Kidney (tissue), 14 donors: ENCODE measurements around the gene LDLRAP1. TPM values are rescaled to one million over a fixed set of nuclear protein-coding genes. Genes with fewer than 3 reads are reported as not detected.

ENCODE experiments used
- DNase-seq, 5 donors: peaks; one replicate each; pipeline ENCODE4 v3.0.0-alpha.2; 2013 to 2020
- FAIRE-seq: peaks from 2 replicates; lab custom pipeline; 2012; peaks lifted over from hg19 to GRCh38; lab: Jason Lieb, UNC
- H3K27ac ChIP-seq, 2 donors: one replicate each; pipeline ENCODE4 v1.7.0; 2013; ENCODE audit warnings: low read depth in 2 of 2, low read length in 2 of 2, inconsistent platforms in 1 of 2
- H3K27me3 ChIP-seq: one replicate; pipeline ENCODE4 v1.7.1; 2013; ENCODE audit warnings: low read length, inconsistent platforms; ENCODE audit not compliant: control insufficient read depth, insufficient read depth
- H3K36me3 ChIP-seq, 3 donors: one replicate each; pipeline versions ENCODE4 v1.7.0 to v1.7.1; 2013; ENCODE audit warnings: low read length in 3 of 3, control low read depth in 1 of 3, inconsistent platforms in 1 of 3; ENCODE audit not compliant: insufficient read depth in 3 of 3, control insufficient read depth in 2 of 3
- H3K4me1 ChIP-seq, 3 donors: one replicate each; pipeline versions ENCODE4 v1.7.0 to v1.7.1; 2013; ENCODE audit warnings: low read length in 3 of 3, inconsistent platforms in 1 of 3, low read depth in 1 of 3; ENCODE audit not compliant: control insufficient read depth in 2 of 3, insufficient read depth in 2 of 3
- H3K4me3 ChIP-seq, 3 donors: one replicate each; pipeline versions ENCODE4 v1.7.0 to v1.8.1; 2013; ENCODE audit warnings: low read length in 3 of 3, control low read depth in 1 of 3, inconsistent platforms in 1 of 3
- H3K9ac ChIP-seq, 3 donors: one replicate each; pipeline versions ENCODE4 v1.7.0 to v1.7.1; 2013; ENCODE audit warnings: low read length in 3 of 3, control low read depth in 1 of 3, inconsistent platforms in 1 of 3
- H3K9me3 ChIP-seq, 3 donors: one replicate each; pipeline versions ENCODE4 v1.7.0 to v1.7.1; 2013; ENCODE audit warnings: low read length in 3 of 3, control low read depth in 1 of 3, inconsistent platforms in 1 of 3; ENCODE audit not compliant: control insufficient read depth in 2 of 3, insufficient read depth in 1 of 3
- intact Hi-C: fragments of 100-400 bp; cut with DNase I; formaldehyde crosslinking; loops from one replicate; pipeline ENCODE4 v1.11.1; 2022
- polyA plus RNA-seq: library from polyadenylated mRNA; stranded (reverse); fragments of 350-450 nt; fragmentation: Illumina TruSeq; extraction: RNeasy Lipid Tissue Mini Kit (QIAGEN cat#74804); gene quantifications from one replicate; pipeline ENCODE4 v1.2.3, GENCODE V29; 2014; ENCODE audit warnings: low read depth, low replicate concordance; ENCODE audit not compliant: insufficient read depth
- total RNA-seq: library from RNA; stranded (reverse); fragmentation: NEBNext Ultra II Directional; extraction: Animal tissue kit (Norgen Biotek cat#: 25700); gene quantifications from one replicate; pipeline ENCODE4 v1.2.1, GENCODE V29; 2021
- TF ChIP-seq, protein P1 (sequence below): IDR thresholded peaks from 3 replicates; pipeline ENCODE4 v1.5.1; 2012; ENCODE audit warnings: mild to moderate bottlenecking, moderate library complexity, borderline replicate concordance; ENCODE audit not compliant: insufficient read depth; ENCODE audit errors: extremely low read depth
- donor health status: control.
- donor health status: control.
- donor health status: control.
- donor health status: control.
- donor health status: control.
- donor health status: DM: yes; HTN: yes; CAD: no.
- donor health status: Normal renal cell carcinoma (clear cell type).

Gene LDLRAP1
- total and polyA plus RNA-seq, 2 donors from 2014 or later = 14.4 to 26.2 TPM

DNA sequence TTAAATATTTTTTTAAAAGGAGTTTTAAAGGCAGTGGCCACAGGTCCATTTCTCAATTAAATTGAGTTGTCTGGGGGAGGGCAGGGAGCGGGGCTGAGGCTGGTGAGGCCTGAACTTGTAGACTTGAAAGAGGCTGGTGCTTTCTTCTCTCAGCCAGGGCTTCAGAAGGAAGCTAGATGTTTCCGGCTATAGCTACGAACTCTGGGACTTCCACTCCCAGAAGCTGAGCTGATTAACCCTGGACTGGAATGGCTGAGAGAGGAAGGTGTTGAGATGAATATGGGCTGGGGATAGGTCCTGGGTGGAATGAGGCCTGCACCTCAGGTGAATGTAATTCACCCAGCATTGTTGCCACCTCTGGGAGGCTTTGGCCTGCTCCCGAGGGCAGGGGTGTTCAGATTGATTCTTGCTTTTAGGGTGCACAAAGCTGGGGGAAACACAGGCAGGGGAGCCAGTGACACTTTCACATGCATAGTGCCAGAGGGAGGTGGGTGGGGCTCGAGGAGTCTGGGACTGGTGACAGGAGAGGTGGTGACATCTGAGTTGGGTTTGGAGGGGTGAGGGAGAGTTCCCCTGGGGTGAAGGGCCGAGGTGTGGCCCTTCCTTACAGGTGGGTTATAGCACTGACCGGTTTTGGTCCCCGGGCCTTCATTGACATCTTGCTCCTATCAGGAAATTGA lies 18.2 kb downstream of the LDLRAP1 start:
- Histone ChIP-seq H3K4me3 (no peak overlapping the region), H3K4me1 (peaks cover 0 to 21% (median 0%) of the 10 kb centered on the region in 3 donors), H3K36me3 (peaks cover 0 to 18% (median 6%) of the 10 kb centered on the region in 3 donors), H3K27ac (no peak overlapping the region), H3K9me3 (no peaks in the 10 kb centered on the region), H3K9ac (no peak overlapping the region), H3K27me3 (no peaks in the 10 kb centered on the region)
- TF ChIP-seq, protein P1, sequence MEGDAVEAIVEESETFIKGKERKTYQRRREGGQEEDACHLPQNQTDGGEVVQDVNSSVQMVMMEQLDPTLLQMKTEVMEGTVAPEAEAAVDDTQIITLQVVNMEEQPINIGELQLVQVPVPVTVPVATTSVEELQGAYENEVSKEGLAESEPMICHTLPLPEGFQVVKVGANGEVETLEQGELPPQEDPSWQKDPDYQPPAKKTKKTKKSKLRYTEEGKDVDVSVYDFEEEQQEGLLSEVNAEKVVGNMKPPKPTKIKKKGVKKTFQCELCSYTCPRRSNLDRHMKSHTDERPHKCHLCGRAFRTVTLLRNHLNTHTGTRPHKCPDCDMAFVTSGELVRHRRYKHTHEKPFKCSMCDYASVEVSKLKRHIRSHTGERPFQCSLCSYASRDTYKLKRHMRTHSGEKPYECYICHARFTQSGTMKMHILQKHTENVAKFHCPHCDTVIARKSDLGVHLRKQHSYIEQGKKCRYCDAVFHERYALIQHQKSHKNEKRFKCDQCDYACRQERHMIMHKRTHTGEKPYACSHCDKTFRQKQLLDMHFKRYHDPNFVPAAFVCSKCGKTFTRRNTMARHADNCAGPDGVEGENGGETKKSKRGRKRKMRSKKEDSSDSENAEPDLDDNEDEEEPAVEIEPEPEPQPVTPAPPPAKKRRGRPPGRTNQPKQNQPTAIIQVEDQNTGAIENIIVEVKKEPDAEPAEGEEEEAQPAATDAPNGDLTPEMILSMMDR = no peak
- no peak for DNase-seq
- intact Hi-C loops = no loop called here
- FAIRE-seq = no peak

DNA sequence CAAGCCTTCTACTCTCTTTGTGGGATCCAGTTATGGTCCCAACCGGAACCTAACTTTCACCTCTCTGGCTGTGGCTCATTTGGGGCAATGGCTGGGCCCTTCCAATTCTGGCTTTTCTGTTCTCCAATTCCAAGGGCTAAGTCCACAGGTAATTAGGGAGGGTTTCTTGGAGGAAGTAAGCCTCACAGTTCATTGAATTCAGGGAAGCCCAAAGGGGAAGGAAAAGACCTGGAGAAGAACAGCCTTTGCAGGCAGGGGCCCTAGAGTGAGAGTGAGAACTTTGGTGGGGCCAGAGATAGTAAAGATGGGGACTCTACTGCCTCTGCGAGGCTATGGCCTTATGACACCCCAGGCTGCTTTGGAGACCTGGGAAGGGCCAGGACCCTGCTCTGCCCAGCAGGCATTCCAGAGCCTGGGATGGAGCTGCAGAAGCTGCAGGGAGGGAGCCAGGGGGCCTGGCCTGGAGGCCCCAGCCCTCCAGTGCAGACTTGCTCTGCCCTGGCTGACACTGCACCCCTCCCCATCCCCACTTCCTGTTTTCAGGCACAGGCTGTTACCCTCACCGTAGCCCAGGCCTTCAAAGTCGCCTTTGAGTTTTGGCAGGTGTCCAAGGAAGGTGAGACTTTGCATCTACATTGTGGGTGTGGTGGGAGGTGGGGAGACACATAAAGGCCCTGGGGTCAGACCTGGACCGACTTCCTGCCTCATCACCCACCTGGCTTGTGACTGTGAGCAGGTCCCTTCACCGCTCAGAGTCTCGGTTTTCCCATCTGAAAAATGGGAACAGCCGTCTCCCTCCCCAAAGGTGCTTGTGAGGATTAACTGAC lies 18.9 kb downstream of the LDLRAP1 start:
- DNase-seq = no peak
- TF ChIP-seq, protein P1 = no peak
- FAIRE-seq = no peak
- no peak overlapping the region for H3K9ac ChIP-seq
- H3K4me3 ChIP-seq = no peak overlapping the region
- H3K9me3 ChIP-seq = no peaks in the 10 kb centered on the region
- peaks cover 0 to 21% (median 6%) of the 10 kb centered on the region in 3 donors for H3K36me3 ChIP-seq
- peaks cover 0 to 19% (median 2%) of the 10 kb centered on the region in 3 donors for H3K4me1 ChIP-seq
- intact Hi-C loops = no loop called here
- no peaks in the 10 kb centered on the region for H3K27me3 ChIP-seq
- no peak overlapping the region for H3K27ac ChIP-seq

DNA sequence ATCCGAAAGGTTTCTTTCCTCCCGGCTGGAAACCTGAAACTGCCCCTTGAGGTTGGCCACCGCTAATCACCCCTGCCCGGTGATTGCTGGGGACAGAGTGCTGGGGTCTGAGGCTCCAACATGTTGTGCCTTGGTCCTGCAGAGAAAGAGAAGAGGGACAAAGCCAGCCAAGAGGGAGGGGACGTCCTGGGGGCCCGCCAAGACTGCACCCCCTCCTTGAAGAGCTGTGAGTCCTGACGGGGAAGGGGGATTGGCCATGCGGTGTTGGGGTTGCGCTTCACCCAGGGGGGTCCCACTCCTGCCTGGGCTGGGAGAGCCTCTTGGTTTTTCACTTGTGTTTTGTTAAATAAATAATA lies 19.5 kb downstream of the LDLRAP1 start:
- TF ChIP-seq, protein P1 = no peak
- intact Hi-C loops = no loop called here
- Histone ChIP-seq H3K36me3 (peaks cover 0 to 15% (median 6%) of the 10 kb centered on the region in 3 donors), H3K4me1 (peaks cover 0 to 22% (median 2%) of the 10 kb centered on the region in 3 donors), H3K27me3 (no peaks in the 10 kb centered on the region), H3K9me3 (no peaks in the 10 kb centered on the region), H3K9ac (no peak overlapping the region), H3K4me3 (no peak overlapping the region), H3K27ac (no peak overlapping the region)
- FAIRE-seq = no peak
- DNase-seq = peak in 1 of 5 donors; percentile 64
